Midbrain (tissue), 1 donor: Measurements from ENCODE around the gene TSC22D4.
A peak's percentile ranks its signal among the peaks of the same experiment; 100 is the strongest.
"Not testable (repeated sequence)": the region's sequence is repeated elsewhere in the genome, so short reads cannot be mapped to it uniquely, and the experiment has no call there.

ENCODE experiments used
- DNase-seq: peaks from one replicate; lab custom pipeline; 2025; lab: John Stamatoyannopoulos, UW

Gene TSC22D4

DNA sequence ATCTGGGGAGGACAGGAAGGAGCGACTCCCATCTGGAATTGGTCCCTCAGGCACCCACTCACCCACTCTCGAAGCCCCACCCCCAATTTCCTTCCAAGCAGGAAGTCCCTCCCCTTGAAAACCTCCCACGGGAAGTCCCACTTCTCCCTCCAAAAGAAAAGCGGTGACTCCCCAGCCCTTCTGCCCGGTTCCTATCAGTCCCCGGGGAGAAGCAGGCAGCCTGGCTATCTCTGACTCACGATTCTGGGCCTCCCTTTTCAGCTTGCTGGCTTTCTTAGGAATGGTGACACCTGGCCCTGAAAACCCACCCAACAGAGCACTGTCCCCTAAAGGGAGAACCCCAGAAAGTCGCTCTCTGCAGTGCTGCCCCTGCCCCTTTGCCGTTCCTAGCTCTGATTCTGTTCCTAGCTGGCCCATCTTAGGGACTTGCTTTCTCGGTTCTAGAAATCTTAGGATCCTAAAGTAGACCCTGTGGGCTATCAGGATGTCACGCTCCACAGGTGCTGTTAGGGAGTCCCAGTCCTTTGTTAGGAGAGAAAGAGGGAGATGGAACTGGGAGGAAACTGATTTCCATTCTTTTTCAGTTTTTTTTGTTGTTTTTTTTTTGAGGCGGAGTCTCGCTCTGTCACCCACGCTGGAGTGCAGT lies 6.0 kb downstream of the TSC22D4 start:
- no peak for DNase-seq

DNA sequence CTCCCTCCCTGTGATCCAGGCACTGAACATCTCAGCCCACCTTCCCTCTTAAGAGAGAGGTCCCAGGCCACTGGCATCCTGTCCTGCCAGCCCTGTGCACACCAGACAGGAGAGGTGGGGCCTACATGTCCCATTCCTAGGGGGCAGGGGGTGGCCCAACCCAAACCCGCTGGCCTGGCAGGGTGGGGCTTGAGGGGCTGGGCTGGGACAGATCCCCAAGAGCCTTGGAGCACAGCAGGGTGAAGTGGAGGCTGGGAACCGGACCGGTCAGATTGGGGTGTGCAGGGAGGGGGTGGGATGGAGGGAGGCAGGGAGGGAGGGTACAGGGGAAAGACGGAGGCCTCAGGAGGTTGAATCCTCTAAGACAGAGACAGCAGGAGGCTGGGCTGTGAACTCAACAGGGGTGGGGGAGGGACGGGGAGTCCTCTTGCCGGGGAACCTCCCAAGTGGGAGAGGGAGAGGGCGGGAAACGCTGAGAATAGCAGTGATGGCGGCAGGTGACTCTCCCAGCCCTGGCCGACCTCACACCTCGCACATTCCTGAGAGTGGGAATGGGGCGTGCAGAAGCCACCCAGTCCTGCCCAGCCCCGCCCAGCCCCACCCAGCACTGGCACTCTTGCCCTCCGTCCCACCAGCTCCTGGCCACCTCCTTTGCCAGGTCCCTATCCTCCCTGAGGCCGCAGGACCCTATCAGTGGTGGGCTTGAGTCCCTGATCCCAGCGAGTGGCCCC lies 6.7 kb downstream of the TSC22D4 start:
- DNase-seq: no peak

DNA sequence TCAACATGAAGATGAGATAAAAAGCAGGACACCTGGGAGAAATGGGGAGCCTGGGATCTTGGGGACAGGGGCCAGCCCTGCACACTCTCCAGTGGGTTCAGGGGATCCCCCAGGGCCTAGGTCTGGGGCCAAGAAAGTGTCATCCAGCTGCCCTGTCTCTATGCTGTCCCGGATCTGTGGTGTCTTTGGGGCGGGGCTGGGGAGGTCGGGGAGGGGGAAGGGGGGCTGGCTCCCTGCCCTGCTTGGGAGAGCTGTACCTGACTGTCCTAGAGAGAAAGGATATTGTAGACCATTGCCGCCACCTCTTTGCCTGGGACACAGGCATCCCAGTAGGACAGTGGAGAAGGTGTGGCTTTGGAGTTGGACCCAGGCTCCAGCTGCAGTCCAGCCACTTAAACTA lies 8.0 kb downstream of the TSC22D4 start:
- DNase-seq: no peak

DNA sequence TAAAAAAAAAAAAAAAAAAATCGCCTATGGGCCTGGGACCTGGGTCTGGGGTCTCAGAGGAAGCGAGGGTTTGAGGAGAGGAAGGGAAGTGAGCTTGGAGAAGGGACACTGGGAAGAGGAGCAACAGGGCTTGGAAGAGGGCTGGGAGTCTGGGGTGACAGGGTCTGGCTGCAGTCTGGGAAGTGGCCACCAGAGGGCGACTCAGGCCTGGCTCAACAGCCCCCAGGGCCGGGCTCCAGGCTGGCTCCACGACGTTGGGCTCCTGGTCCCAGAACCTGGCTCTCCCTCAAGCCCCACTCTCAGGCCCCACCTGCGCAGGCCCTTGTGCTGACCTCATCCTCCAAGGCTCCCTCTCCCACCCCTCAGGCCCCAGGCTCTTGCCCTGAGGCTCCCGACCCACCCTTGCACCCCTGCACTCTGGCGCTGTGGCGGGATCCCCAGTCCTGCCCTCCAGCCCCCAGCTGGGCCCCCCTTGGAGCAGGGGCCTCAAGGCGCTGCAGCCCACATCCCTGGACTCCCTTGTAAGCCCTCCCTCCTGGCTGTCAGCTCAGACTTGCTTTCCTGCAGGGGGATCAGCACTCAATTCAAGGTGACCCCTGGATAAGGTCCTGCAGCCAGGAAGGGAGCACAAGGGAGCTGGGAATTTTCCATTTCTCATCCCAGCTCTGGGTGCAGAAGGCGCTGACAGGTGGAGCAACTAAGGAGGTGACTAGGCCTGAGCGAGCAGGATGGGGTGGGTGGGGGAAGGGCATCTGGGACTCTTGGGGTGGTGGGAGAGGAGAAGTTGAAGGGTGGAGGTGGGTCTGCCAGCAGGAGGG lies 9.6 kb downstream of the TSC22D4 start:
- peak; percentile 90 for DNase-seq

DNA sequence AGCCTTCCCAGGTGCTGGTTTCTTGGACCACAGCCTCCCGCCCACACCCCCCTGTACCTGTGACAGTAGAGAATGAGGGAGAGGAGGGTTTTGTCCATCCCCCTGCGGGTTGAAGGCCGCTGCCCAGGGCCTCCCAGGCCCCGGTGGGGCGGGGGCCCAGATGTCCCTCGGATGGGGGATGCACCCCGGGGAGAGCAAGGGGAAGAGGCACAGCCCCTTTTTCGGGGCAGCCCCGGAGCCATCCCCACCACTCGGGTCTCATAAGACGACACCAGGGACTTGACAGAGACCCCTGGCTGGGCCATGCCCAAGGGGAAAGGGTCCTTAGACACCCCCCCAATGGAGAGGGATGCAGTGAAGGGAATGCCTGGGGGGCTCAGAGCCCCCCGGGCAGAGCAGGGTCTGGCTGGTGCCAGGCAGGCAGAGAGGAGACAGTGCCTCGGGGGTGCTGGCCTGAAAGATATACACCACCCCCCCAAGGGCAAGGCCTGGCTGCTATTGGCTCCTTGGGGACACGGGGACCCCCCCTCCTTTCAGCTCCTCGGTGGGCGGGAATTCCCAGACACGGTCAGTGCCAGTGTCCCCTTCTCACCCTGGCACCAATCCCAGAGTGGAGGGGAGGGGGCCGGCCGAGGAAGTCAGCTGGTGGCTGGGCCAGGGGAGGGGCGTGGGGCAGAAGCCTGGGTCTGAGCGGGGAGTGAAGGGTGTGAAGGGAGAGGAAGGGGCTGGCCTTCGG lies 11.2 kb downstream of the TSC22D4 start:
- DNase-seq: peak; percentile 96

DNA sequence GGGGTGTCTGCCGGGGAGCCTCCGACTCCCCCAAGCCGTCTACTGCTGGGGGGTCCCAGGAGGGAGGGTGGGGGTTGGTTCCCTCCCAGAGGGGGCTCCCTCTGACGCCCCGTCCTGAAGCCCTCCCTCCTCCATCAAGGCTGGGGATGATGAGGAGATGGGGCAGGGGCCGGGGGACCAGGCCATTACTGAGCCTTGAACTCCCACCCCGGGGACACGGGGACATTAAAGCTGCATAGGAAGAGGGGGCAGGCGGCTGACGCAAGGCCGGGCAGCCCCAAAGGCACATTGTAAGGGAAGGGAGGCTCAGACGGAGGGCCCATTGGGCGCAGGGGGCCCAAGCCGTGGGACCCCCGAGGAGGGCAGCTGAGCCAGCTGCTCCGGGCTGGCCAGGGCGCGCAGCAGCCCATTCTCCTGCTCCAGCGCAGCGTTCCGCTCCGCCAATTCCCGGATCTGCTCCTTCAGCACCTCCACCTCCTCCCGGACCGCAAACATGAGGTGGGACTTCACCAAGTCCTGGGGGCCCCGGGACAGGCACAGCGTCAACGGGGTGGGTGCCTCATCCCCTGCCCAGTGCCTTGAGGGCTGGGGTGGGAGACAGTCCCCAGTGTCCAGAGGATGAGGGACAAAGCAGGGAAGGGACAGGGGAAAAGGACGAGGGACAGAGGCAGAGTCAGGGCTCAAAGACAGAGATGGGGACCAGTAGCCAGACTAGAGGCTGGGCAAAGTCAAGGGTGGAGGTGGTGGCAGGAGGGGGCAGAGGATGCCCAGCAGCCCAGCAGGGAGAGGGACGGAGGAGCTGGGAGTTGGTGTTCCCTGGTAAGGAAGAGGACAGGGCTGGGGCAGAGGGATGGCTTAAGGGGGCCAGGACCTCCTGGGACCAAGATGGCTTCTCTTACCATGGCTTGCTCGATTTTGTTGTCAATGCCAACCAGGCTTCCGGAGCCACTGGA lies 12.1 kb downstream of the TSC22D4 start:
- no peak for DNase-seq

DNA sequence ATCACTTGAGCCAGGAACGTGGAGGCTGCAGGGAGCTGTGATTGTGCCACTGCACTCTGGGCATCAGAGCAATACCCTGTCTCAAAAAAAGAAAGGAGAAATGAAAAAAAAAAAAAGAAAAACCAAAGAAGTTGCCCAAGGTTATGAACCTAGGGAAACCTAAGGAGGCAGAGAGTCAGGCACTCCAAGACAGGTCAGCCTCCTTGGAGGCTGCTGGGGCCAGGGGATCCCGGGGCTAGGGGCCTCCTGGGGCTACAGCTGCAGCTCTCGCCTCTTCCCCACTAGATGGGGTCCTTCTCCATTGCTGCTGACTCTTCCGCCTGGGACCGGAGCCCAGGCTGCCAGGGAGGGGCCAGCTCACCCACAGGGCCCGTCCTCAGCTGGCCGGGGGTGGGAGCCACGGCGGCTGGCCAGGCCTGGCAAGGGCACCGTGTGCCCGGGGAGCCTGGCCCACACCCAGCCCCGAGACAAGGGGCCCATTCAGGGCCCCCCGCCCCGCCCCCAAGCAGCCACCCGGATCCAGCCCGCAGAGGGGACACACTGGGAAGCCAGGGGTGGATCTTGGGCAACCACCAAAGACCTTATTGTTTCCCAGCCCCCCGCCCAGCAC lies 13.2 kb downstream of the TSC22D4 start:
- DNase-seq: peak; percentile 96

DNA sequence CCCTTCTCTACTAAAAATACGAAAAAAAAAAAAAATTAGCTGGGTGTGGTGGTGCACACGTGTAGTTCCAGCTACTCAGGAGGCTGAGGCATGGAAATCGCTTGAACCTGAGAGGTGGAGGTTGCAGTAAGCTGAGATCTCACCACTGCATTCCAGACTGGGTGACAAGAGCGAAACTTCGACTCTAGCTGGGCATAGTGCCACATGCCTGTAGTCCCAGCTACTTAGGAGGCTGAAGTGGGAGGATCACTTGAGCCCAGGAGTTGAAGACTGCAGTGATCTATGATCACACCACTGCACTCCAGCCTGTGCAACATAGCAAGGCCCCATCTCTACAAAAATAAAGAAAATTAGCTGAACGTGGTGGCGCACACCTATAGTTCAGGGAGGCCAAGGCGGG lies 13.7 kb downstream of the TSC22D4 start:
- no peak for DNase-seq

DNA sequence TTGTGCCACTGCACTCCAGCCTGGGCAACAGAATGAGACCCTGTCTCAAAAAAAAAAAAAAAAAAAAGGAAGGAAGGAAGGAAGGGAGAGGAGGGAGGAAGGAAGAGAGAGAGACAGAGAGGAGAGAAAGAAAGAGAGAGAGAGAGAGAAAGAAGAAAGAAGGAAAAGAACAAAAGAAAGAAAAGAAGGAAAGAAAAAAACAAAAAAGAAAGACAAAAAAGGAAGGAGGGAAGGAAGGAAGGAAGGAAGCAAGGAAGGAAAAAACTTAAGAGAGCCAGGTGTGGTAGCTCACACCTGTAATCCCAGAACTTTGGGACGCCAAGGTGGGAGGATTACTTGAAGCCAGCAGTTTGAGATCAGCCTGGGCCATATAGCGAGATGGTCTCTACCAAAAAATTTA lies 14.2 kb downstream of the TSC22D4 start:
- no peak for DNase-seq

DNA sequence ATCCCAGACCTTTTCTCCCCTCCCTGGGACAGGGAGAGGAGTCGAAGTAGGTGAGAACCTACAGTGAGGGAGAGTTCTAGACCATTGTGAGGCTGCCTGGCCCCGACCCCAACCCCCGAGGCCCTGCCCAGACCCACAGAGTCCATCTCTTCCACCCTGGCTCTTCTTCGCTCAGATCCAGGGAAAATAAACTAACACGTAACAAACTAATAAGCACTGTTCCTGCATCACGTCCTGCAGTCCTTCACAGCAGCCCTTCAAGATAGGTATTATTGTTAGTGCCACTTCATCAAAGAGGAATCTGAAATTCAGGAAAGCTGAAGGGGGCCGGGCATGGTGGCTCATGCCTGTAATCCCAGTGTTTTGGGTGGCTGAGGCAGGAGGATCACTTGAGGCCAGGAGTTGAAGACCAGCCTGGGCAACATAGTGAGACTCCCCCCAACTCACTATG lies 14.8 kb downstream of the TSC22D4 start, which contains the start of gene SPACDR:
Gene SPACDR, minus strand, starts transcription at position 51 of the 451 bp plus-strand sequence. CDS start 235 bp downstream, outside the sequence.
- no peak for DNase-seq

DNA sequence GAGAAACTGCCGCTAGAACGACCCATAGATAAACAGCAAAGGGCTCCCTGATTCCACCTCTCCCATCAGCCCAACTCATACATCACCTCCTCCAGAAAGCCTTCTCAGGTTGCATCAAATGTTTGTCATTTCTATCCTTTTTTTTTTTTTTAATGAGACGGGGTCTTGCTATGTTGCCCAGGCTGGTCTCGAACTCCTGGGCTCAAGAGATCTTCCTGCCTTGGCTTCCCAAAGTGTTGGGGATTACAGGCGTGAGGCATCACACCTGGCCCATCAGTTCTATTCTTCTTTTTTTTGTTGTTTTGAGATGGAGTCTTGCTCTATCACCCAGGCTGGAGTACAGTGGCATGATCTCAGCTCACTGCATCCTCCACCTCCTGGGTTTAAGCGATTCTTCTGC lies 22.0 kb downstream of the TSC22D4 start:
- no peak for DNase-seq

DNA sequence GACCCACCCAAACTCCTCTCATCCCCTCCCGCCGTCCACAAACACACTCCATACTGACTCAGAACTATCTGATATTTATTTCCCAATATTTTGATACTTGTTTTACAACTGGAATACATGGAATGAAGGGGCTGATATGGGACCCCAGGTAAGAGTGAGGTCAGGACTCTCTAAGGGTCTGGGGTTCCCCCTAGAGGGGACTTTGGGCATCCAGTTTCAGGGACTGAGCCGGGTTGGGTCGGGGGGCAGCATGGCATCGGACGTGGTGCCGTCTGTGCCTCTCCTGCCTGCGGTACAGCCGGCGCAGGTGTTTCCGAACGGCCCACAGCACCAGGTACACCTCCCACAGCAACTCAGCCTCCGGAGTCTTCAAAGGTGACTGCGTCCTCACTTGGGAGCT lies 22.5 kb downstream of the TSC22D4 start:
- DNase-seq: no peak

DNA sequence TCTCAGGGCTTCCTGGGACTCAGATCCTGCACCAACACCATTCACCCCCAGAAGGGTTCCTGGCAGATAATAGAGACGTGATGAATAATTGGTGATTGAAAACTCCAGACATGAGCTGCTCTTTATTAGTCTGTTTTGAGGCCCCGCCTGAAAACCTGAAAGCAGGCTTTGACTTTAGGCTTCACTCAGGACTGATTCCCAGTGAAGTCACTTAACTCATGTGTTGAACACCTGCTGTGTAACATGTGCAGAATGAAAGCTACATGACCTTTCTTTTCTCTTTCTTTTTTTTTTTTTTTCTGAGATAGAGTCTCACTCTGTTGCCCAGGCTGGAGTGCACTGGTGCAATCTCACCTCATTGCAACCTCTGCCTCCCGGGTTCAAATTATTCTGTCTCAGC lies 23.8 kb downstream of the TSC22D4 start:
- no peak for DNase-seq

DNA sequence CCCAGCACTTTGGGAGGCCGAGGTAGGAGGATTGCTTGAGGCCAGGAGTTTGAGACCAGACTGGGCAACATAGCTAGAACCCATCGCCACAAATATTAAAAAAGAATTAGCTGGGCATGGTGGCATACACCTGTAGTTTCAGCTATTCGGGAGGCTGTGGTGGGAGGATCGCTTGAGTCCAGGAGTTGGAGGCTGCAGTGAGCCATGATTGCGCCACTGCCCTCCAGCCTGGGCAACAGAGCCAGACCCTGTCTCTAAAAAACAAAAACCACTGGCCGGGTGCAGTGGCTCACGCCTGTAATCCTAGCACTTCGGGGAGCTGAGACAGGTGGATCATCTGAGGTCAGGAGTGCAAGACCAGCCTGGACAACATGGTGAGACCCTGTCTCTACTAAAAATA lies 25.2 kb downstream of the TSC22D4 start:
- not testable (repeated sequence) for DNase-seq

DNA sequence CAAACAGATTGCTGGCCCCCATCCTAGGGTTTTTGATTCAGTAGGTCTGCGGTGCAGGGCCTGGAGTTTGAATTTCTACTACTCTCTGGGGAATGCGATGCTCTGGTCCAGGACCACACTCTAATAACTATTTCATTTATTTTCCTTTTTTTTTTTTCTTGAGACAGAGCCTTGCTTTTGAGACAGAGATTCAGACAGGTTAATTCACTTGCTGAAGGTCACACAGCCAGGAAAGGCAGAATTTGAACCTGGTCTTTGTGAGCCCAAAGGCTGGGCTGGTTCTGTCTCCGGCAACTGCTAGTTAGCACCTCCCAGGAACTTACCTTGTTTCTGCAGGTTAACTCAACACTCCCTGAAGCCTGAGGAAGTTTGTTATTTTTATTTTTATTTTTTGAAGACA lies 26.5 kb downstream of the TSC22D4 start:
- DNase-seq: no peak

DNA sequence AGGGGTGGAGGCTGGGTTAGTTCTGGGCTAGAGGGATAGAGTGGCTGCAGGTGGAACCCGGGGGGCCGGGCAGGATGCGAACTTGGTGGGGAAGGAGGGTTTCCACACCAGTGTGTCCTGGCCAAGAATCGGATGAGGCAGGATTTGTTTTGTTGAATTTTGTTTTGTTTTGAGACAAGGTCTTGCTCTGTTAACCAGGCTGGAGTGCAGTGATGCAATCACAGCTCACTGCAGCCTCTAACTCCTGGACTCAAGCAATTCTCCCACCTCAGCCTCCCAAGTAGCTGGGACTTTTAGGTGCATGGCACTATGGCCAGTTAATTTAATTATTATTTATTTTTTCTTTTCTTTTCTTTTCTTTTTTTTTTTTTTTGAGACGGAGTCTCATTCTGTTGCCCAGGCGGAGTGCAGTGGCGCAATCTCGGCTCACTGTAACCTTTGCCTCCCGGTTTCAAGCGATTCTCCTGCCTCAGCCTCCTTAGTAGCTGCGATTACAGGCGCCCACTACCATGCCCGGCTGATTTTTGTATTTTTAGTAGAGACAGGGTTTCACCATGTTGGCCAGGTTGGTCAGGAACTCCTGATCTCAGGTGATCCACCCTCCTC lies 29.7 kb downstream of the TSC22D4 start:
- DNase-seq: no peak

DNA sequence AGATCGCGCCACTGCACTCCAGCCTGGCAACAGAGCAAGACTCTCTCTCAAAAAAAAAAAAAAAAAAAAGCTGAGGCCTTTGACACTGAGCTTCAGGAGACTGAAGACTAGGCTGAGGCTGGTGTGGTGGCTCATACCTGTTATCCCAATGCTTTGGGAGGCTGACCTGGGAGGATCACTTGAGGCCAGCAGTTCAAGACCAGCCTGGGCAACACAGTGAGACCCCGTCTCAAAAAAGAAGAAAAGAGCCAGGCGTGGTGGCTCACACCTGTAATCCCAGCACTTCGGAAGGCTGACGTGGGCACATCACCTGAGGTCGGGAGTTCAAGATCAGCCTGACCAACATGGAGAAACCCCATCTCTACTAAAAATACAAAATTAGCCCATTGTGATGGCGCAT lies 31.7 kb downstream of the TSC22D4 start:
- not testable (repeated sequence) for DNase-seq

DNA sequence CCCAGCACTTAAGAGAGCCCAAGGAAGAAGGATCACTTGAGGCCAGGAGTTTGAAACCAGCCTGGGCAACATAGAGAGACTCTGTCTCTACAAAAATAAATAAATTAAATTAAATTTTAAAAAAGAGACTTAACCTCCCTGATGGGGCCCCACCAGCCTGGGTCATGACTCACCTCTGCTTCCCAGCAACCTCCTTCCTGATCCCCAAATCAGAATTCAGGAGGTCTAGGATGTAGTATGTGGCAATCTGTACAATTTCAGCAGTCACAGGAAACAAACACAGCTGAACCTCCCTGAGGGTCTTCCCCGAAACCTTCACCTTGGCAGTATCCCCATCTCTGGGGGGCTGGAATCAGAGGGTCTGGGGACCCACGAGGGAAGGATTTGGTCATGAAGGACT lies 33.0 kb downstream of the TSC22D4 start:
- no peak for DNase-seq

DNA sequence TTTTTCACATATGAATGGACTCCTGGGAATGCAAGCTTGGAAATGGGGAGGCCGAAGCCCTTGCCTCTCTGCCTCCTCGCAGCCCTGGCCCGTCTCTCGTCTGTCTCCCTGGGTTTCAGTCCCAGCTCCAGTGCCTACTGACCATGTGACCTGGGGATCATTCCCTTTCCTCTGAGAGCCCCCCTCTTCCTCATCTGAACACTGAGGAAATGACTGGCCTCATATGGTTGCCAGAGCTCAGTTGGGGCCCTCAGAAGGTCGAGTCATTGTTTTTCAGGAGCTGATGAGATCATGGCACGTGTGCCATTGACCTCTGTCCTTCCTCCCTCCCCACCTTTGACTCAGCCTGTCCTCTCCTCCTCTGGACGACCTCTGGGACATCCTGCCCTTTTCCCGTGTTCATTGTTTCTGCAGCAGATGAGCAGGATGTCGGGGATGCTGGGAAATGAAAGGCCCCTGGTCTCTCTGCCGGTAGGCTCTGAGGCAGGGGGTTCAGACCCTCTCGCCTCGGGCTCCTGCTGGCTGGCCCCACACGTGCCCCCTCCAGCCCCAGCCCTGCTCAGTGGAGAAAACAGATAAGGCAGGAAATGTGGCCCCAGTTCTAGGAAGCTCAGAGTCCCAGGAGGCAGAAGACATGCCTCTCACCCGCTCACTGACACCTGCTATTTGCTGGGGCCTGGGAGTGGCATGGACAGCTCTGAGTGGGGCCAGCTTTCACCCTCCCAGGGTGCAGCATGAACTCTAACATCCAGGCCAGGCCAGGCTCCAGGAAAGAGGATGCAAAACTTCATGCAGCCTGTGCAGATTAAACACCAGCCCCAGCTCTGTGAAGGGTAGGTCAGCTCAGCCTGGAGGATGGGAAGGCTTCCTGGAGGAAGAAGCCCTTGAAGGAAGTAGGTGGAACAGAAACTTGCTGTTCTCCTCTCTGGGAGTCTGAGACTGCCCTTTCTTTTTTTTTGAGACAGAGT lies 34.4 kb downstream of the TSC22D4 start:
- DNase-seq: no peak
